Neuronal stem cell (in vitro differentiated cells): Measurements from ENCODE around the gene DLG2.

ENCODE experiments used
- DNase-seq: peaks from one replicate; pipeline ENCODE4 v3.0.0-alpha.2; 2013; ENCODE audit warnings: low spot score
- H2AFZ ChIP-seq: one replicate; pipeline ENCODE4 v1.6.1; 2013; ENCODE audit warnings: mild to moderate bottlenecking, low read length, inconsistent platforms
- H2AK5ac ChIP-seq: 2 replicates; pipeline ENCODE4 v1.6.1; 2013; ENCODE audit warnings: low read depth, mild to moderate bottlenecking, inconsistent platforms, low read length, moderate library complexity, mixed read lengths
- H2BK120ac ChIP-seq: 2 replicates; pipeline ENCODE4 v1.6.1; 2013; ENCODE audit warnings: low read depth, mild to moderate bottlenecking, inconsistent platforms, low read length, moderate library complexity, mixed read lengths
- H2BK12ac ChIP-seq: one replicate; pipeline ENCODE4 v1.6.1; 2013; ENCODE audit warnings: low read length, inconsistent platforms
- H2BK15ac ChIP-seq: 2 replicates; pipeline ENCODE4 v1.6.1; 2013; ENCODE audit warnings: mild to moderate bottlenecking, low read length, inconsistent platforms, mixed read lengths
- H2BK5ac ChIP-seq: one replicate; pipeline ENCODE4 v1.6.1; 2013; ENCODE audit warnings: inconsistent platforms, mild to moderate bottlenecking, low read length, moderate library complexity
- H3K14ac ChIP-seq: one replicate; pipeline ENCODE4 v1.6.1; 2013; ENCODE audit warnings: low read length, inconsistent platforms
- H3K18ac ChIP-seq: 2 replicates; pipeline ENCODE4 v1.6.1; 2013; ENCODE audit warnings: low read length, inconsistent platforms
- H3K23ac ChIP-seq: 2 replicates; pipeline ENCODE4 v1.6.1; 2013; ENCODE audit warnings: low read depth, mild to moderate bottlenecking, mixed read lengths, low read length, inconsistent platforms; ENCODE audit not compliant: poor library complexity
- H3K27ac ChIP-seq: replicated peaks from 3 replicates; pipeline ENCODE4 v1.5.1; 2013; ENCODE audit warnings: low read length, inconsistent platforms
- H3K27me3 ChIP-seq, 3 experiments: 2 replicates each; pipeline ENCODE4 v1.6.1; 2013; ENCODE audit warnings: low read length in 3 of 3, mild to moderate bottlenecking in 2 of 3, inconsistent platforms in 1 of 3, low read depth in 1 of 3, mixed read lengths in 1 of 3, moderate library complexity in 1 of 3; ENCODE audit not compliant: control insufficient read depth in 3 of 3, insufficient read depth in 3 of 3
- H3K36me3 ChIP-seq, 2 donors: replicated peaks in 1 of 2; 2 replicates each; pipeline ENCODE4 v1.6.1; 2013; ENCODE audit warnings: low read length in 2 of 2; ENCODE audit not compliant: control insufficient read depth in 2 of 2, insufficient read depth in 2 of 2
- H3K4ac ChIP-seq: 2 replicates; pipeline ENCODE4 v1.6.1; 2013; ENCODE audit warnings: inconsistent platforms, mild to moderate bottlenecking, low read length, moderate library complexity
- H3K4me1 ChIP-seq, 2 donors: 1 replicate in 1 of 2; 2 replicates in 1 of 2; pipeline ENCODE4 v1.6.1; 2013; ENCODE audit warnings: low read length in 2 of 2, low read depth in 1 of 2; ENCODE audit not compliant: control insufficient read depth in 2 of 2, insufficient read depth in 1 of 2
- H3K4me2 ChIP-seq: one replicate; pipeline ENCODE4 v1.6.1; 2013; ENCODE audit warnings: mild to moderate bottlenecking, low read length, inconsistent platforms; ENCODE audit not compliant: insufficient read depth, poor library complexity, severe bottlenecking
- H3K4me3 ChIP-seq, 2 donors: 2 replicates each; pipeline ENCODE4 v1.5.1; 2013; ENCODE audit warnings: low read length in 2 of 2, mild to moderate bottlenecking in 2 of 2, inconsistent platforms in 1 of 2, moderate library complexity in 1 of 2
- H3K79me1 ChIP-seq: one replicate; pipeline ENCODE4 v1.6.1; 2013; ENCODE audit warnings: low read depth, mild to moderate bottlenecking, inconsistent platforms, low read length, moderate library complexity
- H3K9ac ChIP-seq: one replicate; pipeline ENCODE4 v1.6.1; 2013; ENCODE audit warnings: mild to moderate bottlenecking, low read depth, low read length, inconsistent platforms; ENCODE audit not compliant: poor library complexity
- H3K9me3 ChIP-seq, 2 donors: replicated peaks in 1 of 2; 2 replicates each; pipeline versions ENCODE3 to v1.6.1; 2013; ENCODE audit warnings: low read length in 2 of 2, mild to moderate bottlenecking in 2 of 2, inconsistent platforms in 1 of 2, low read depth in 1 of 2, mixed read lengths in 1 of 2, moderate library complexity in 1 of 2; ENCODE audit not compliant: control insufficient read depth in 2 of 2, insufficient read depth in 1 of 2
- H4K8ac ChIP-seq: one replicate; pipeline ENCODE4 v1.6.1; 2013; ENCODE audit warnings: low read depth, mild to moderate bottlenecking, inconsistent platforms, low read length, moderate library complexity
- H4K91ac ChIP-seq: one replicate; pipeline ENCODE4 v1.6.1; 2013; ENCODE audit warnings: low read length, low read depth, mild to moderate bottlenecking, inconsistent platforms; ENCODE audit not compliant: poor library complexity
- WGBS, 2 donors: extraction: QIAGEN DNeasy Blood & Tissue Kit; methylation state at CpG; one replicate each; pipeline ENCODE4 v1.1.7; 2013; ENCODE audit warnings: missing lambda C conversion rate in 2 of 2, mixed read lengths in 1 of 2; ENCODE audit not compliant: insufficient read length in 2 of 2, insufficient replicate concordance in 1 of 2; ENCODE audit errors: extremely low coverage in 2 of 2; 5-methylcytosine and 5-hydroxymethylcytosine counted together

The DLG2 gene

DNA sequence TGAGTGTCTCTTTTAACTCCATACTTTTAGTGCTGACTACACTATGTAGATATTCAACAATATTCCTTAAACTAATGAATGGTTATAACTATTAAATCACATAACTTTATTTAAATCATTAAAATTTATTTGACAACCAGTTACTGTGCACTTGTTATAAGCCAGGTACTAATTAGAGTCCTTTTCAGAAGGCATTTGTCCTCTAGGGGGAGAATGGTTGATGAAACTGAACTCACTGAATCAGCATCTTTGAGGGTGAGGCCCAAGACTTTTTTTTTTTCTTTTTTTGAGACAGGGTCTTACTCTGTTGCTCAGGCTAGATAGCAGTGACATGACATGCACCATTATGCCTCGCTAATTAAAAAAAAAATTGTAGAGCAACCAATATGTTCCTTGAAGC is 1825.3 kb downstream of the DLG2 start:
- no peaks in the 10 kb centered on the region for H3K9me3 ChIP-seq
- H3K9ac ChIP-seq = no peak overlapping the region
- no peak for DNase-seq
- no peak overlapping the region for H2AFZ ChIP-seq
- H3K4me3 ChIP-seq = no peak overlapping the region
- H2BK120ac ChIP-seq = no peak overlapping the region
- H4K91ac ChIP-seq = no peak overlapping the region
- no peak overlapping the region for H3K4ac ChIP-seq
- no peak overlapping the region for H2BK15ac ChIP-seq
- H2AK5ac ChIP-seq = no peak overlapping the region
- no peak overlapping the region for H3K27ac ChIP-seq
- H3K27me3 ChIP-seq = no peaks in the 10 kb centered on the region
- H3K4me1 ChIP-seq = no peaks in the 10 kb centered on the region
- no peak overlapping the region for H2BK12ac ChIP-seq
- no peaks in the 10 kb centered on the region for H3K79me1 ChIP-seq
- H3K18ac ChIP-seq = no peak overlapping the region
- H4K8ac ChIP-seq = no peak overlapping the region
- H3K14ac ChIP-seq = no peak overlapping the region
- H3K36me3 ChIP-seq = no peaks in the 10 kb centered on the region
- no peak overlapping the region for H3K4me2 ChIP-seq
- no CpG with 5 or more reads among the region's 1 CpG for WGBS, 2 donors
- no peak overlapping the region for H3K23ac ChIP-seq
- no peak overlapping the region for H2BK5ac ChIP-seq

GRCh38 chr11:83793310-83793709 is 1833.8 kb downstream of the DLG2 start:
- Histone ChIP-seq H3K4me1 (no peaks in the 10 kb centered on the region), H2AFZ (no peak overlapping the region), H4K91ac (no peak overlapping the region), H3K4ac (no peak overlapping the region), H3K18ac (no peak overlapping the region), H3K23ac (no peak overlapping the region), H3K9ac (no peak overlapping the region), H2BK12ac (no peak overlapping the region), H3K27ac (no peak overlapping the region), H3K27me3 (no peaks in the 10 kb centered on the region), H2BK120ac (no peak overlapping the region), H3K9me3 (no peaks in the 10 kb centered on the region), H3K4me2 (no peak overlapping the region), H2BK5ac (no peak overlapping the region), H2BK15ac (no peak overlapping the region), H3K36me3 (no peaks in the 10 kb centered on the region), H3K4me3 (no peak overlapping the region), H4K8ac (no peak overlapping the region), H3K14ac (no peak overlapping the region), H2AK5ac (no peak overlapping the region), H3K79me1 (no peaks in the 10 kb centered on the region)
- WGBS, 2 donors = no CpG with 5 or more reads among the region's 2 CpGs
- no peak for DNase-seq

DNA sequence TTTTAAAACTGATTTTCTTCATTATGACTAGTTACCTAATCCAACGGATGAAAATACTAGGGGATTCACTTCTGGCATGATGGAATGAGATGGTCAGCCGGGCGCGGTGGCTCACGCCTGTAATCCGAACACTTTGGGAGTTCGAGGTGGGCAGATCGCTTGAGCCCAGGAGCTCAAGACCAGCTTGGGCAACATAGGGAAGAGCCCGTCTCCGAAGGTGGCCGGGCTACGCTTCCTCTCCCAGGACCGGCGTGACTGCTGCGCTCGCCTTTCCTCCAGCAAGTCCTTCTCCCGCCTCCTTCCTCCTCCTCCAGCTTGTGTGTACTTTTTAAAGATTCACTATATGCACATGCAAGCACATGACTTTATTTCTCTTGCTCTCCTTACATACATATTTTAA is 1835.6 kb downstream of the DLG2 start:
- no peak overlapping the region for H3K9ac ChIP-seq
- no peak overlapping the region for H3K4me3 ChIP-seq
- no peak overlapping the region for H4K8ac ChIP-seq
- no peak overlapping the region for H2AK5ac ChIP-seq
- H3K9me3 ChIP-seq = no peaks in the 10 kb centered on the region
- no peak overlapping the region for H2BK12ac ChIP-seq
- H3K27me3 ChIP-seq = no peaks in the 10 kb centered on the region
- WGBS, 2 donors = no CpG with 5 or more reads among the region's 17 CpGs
- no peak overlapping the region for H2BK120ac ChIP-seq
- H3K4me2 ChIP-seq = no peak overlapping the region
- no peak overlapping the region for H3K27ac ChIP-seq
- no peaks in the 10 kb centered on the region for H3K36me3 ChIP-seq
- H3K23ac ChIP-seq = no peak overlapping the region
- H4K91ac ChIP-seq = no peak overlapping the region
- no peak overlapping the region for H3K14ac ChIP-seq
- H3K4ac ChIP-seq = no peak overlapping the region
- no peak overlapping the region for H3K18ac ChIP-seq
- DNase-seq = no peak
- no peak overlapping the region for H2BK15ac ChIP-seq
- H2BK5ac ChIP-seq = no peak overlapping the region
- no peak overlapping the region for H2AFZ ChIP-seq
- no peaks in the 10 kb centered on the region for H3K79me1 ChIP-seq
- H3K4me1 ChIP-seq = no peaks in the 10 kb centered on the region

DNA sequence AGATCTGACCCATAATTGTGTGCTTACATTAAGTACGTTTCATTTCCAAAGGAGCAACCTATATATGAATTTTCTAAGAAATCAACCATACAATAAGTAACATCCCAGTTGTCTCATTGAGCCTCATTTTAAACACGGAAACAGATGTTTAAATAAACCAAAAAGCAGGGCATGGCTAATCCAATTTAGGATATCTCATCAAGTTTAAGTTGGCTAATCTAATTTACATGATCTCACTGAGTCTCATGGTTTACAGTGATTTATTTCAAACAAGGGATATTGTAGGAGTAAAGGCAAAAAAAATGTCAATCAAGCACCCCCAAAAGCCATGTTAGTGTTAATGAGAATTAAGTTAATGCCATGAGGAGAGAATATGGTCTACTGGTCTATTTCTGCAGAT is 1841.2 kb downstream of the DLG2 start:
- WGBS, 2 donors = no CpG with 5 or more reads among the region's 2 CpGs
- H3K36me3 ChIP-seq = no peaks in the 10 kb centered on the region
- no peaks in the 10 kb centered on the region for H3K4me1 ChIP-seq
- no peak overlapping the region for H3K4me2 ChIP-seq
- no peak overlapping the region for H2AFZ ChIP-seq
- no peak overlapping the region for H2BK120ac ChIP-seq
- H3K23ac ChIP-seq = no peak overlapping the region
- H4K91ac ChIP-seq = no peak overlapping the region
- no peak overlapping the region for H3K18ac ChIP-seq
- no peaks in the 10 kb centered on the region for H3K79me1 ChIP-seq
- DNase-seq = no peak
- H3K4me3 ChIP-seq = no peak overlapping the region
- H3K9ac ChIP-seq = no peak overlapping the region
- no peak overlapping the region for H3K27ac ChIP-seq
- H2BK12ac ChIP-seq = no peak overlapping the region
- H4K8ac ChIP-seq = no peak overlapping the region
- no peak overlapping the region for H3K4ac ChIP-seq
- H3K9me3 ChIP-seq = no peaks in the 10 kb centered on the region
- H2BK15ac ChIP-seq = no peak overlapping the region
- H3K14ac ChIP-seq = no peak overlapping the region
- no peaks in the 10 kb centered on the region for H3K27me3 ChIP-seq
- no peak overlapping the region for H2BK5ac ChIP-seq
- no peak overlapping the region for H2AK5ac ChIP-seq
